Measurements from ENCODE around the gene COBLL1.
"Not testable (repeated sequence)": the region's sequence is repeated elsewhere in the genome, so short reads cannot be mapped to it uniquely, and the experiment has no call there.

COBLL1 gene

GRCh38 chr2:164717000-164717803 is 124.4 kb downstream of the COBLL1 start:
- no peak for DNase-seq (ENCODE audit: low spot score)

DNA sequence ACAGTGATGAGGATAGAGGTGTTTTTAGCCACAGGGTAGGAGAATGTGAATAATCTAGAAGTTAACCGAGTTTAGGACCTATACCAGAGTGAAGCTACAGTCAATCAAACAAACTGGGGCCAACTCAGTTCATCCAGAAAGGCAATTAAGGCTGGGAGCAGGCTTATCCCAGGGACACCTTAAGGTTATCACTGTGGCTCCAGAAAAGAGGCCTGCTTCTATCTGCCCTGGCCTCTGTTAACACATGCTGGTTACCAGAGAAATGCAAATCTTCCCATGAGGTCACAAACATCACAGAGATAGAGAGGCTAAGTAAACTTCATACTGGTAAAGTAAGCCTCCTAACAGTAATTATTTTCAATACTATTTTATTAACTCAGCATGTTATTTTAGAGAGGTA is 127.2 kb downstream of the COBLL1 start:
- DNase-seq (ENCODE audit: low spot score), result no peak

DNA sequence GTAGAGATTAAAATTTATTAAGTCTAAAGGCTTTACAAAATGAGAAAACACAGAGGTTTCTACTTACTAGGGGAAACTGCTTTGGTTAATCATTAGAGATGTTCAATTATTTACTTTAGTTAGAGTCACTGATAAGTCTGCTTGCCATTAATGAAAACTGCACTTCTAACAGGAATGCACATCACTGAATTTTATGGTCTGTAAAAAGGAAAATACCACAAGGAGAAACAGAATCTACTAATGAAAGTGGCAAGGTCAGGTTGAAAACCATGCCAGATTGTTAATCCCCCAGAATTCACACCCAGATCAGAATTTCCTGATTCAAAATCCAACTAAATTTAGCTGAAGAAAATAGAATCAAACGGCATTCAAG is 129.9 kb downstream of the COBLL1 start:
- no peak for DNase-seq (ENCODE audit: low spot score)

- DNase-seq (ENCODE audit: low spot score), result no peak
These were observed 130.5 kb downstream of the COBLL1 start for GRCh38 chr2:164710837-164711765.

GRCh38 chr2:164710252-164710836 is 131.3 kb downstream of the COBLL1 start:
- DNase-seq (ENCODE audit: low spot score), result not testable (repeated sequence)

GRCh38 chr2:164706522-164706921 is 135.1 kb downstream of the COBLL1 start:
- DNase-seq (ENCODE audit: low spot score), result peak; percentile 33

DNA sequence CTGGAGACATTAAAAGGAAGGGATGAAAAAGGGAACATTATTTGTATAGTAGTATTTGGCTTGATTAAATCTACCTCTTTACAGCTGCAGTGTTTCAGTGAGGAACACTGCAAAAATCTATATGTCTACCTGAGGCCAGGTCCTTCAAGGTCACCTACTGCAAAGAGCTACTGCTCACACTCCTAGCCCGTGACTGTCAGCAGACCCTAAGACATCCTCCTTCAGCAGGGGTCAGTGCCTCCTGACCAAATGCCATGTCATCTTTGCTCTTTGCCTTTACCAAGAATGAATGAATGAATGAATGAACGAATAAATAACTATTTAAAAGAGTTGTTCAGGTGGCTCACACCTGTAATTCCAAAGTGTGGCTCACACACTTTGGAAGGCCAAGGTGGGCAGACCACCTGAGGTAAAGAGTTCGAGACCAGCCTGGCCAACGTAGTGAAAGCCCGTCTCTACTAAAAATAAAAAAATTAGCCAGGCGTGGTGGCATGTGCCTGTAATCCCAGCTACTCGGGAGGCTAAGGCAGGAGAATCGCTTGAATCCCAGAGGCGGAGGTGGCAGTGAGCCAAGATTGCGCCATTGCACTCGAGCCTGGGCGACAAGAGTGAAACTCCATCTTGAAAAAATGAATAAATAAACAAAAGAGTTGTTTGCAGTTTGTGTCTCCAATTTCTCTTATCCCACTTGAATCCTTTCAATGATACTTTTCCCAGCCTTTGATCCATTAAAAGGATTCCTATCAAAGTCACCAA is 136.0 kb downstream of the COBLL1 start:
- no peak for DNase-seq (ENCODE audit: low spot score)

DNA sequence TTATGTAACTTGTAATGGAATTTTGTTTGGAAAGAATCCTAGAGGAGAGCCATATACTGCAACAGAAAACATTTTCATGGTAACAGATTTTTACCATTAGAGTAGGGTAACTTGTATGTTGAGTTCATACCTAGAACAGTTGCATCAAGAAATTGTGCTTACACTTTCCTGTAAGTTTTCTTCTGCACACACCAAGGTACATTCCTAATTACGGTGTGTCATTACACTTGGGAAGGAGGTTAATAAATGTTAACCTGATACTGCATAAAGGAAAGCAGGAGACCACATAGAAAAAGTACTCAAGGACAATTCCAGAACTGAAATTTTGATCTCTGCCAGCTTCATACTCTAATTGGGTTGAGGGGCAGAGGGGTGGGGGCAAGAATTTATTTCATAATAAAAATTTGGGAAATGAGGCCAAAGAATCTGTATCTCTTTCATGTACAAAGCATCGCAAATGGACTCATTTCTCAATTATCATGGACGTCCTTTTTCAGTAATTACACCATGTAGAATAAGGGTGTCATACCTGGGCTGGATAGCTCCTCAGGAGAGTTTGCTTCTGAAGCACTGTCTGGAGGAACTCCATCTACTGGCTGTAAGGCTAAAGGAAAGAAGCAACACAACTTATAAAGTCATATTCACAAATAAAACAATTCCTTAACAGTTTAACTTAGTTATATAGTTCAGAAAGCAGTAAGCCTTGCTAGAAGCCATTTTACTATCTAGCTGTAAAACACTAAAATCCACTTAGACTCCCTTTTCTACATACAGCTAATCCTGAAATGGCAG is 137.5 kb downstream of the COBLL1 start:
- DNase-seq (ENCODE audit: low spot score), result no peak

GRCh38 chr2:164701565-164701964 is 140.1 kb downstream of the COBLL1 start:
- DNase-seq (ENCODE audit: low spot score), result no peak

DNA sequence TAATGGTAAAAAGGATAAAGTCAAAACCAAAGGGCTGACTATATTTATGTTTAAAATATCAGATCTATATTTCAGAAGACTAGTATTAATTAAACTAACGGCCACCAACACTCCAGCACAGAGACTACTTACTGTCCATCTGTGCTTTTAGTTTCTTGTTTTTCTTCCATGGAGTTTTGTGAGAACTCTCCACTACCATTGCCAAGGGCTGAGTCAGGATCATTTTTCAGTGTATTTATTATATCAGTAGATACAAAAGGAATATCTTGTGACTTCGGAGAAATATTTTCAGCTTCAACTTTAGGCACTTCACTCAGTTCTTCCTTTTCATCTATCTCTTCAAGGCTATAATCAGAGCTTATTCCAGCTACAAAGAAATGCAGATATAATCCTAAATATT is 141.2 kb downstream of the COBLL1 start:
- no peak for DNase-seq (ENCODE audit: low spot score)

DNA sequence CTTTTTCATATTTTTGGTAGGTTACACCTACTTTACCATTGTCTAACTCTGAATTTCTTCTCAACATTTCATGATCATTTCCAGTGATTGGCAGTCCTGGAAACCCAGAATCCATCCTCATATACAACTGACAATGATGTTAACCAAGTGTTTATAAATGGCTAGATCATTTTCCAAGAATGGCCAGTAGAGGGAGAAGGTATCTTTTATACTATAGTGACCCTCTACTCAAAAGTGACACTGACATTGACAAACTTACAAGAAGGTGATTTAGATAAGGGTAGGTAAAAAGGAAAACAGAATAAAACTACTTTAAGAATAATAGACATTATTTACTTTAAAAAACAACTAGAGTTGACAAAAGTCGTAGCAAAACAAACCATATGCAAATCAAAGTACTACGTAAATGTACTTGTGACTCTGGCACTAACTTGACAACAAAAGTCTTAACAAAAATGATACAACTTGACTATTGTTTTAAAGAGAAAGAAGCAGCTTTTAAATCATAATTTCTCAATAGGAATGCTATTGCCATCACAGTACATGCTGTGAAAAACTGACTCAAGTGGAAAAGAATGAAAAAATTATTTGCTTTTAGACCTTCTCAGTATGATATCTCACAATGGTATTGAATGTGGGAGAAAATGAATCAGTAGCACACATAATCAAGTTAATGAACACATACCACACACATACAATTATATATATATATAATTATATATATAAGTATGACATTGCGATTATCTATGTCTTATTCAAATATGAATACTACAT is 143.7 kb downstream of the COBLL1 start:
- no peak for DNase-seq (ENCODE audit: low spot score)

GRCh38 chr2:164696634-164697033 is 145.0 kb downstream of the COBLL1 start:
- DNase-seq (ENCODE audit: low spot score), result no peak

DNA sequence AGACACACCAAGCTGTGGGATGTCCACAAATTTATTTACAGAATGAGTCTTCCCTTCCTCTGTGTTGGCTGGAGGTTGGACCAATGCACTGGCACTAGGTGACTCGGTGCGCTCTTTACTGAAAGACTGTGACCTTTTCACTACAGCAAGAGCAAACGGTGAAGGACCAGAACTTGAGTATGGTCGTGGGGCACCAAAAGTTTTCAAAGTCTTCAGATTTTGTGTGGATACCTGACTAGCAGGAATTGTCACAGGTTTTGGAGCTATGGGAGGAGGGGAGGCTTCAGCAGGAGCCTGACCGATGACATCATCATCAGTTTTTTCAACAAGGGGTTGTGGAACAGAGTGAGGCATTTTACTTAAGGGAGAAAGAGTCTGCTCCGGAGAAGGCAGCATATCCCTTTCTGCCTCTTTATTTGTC is 147.3 kb downstream of the COBLL1 start:
- no peak for DNase-seq (ENCODE audit: low spot score)

GRCh38 chr2:164693834-164694233 is 147.8 kb downstream of the COBLL1 start:
- no peak for DNase-seq (ENCODE audit: low spot score)

DNA sequence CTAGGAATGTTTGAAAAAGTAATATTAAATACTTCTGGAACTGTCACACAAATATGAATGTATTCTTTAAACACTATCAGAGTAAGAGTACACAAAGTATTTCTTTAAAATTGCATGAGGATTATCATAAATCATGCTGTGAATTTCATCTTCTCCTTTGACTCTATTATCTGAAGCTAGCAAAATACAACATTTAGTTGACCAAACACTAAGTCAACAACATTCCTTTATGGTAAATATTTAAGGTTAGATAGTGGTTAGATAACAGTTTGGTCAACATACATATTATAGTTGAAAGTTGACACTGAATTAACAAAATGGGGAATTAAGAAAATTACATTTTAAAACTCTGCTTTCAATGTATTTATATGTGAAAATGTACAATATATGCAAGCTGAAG is 148.2 kb downstream of the COBLL1 start:
- DNase-seq (ENCODE audit: low spot score), result no peak

- DNase-seq (ENCODE audit: low spot score), result no peak
These were observed 148.7 kb downstream of the COBLL1 start for GRCh38 chr2:164692958-164693357.

DNA sequence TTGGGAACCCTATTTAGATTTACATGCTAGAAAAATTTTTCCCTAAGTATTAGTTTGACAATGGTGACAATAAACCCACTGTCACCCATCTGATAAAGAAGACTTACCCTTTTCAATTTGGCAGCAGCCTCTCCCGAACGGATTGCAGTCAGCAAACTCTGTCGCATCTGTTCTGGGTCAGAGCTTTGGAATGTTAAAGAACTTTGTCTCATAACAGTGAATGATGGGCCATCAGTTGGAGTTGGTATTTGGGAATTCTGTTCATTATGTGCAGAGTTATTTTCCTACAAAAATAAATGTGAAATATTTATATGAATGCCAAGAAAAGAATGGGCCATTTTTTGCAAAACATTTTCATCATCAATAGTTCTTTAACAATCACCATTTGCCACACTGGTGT is 149.5 kb downstream of the COBLL1 start:
- peak; percentile 35 for DNase-seq (ENCODE audit: low spot score)

DNA sequence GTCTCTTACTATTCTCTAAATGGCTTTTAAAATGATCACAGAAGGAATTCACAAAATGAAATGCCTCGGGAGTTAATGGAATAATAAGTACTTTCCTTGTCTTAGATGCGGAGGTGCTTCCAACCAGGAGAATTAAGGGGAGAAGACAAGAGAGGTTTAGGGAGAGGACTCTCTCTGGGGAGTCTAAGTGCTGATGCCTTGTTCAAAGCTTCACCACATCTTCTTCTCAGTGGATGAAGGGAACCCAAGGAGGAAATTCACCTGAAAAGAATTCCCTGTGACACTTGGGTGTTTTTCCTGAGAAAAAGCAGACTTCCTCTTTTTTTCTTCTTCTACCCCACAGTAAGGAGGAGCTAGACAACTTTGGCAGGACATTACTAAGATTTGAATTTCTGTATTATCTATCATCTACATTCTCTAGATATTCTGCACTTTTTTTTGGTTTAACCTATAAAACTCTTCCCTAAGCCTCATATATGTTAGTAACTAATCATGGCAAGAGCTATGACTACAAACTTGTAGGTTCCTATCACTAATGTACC is 150.2 kb downstream of the COBLL1 start:
- no peak for DNase-seq (ENCODE audit: low spot score)

DNA sequence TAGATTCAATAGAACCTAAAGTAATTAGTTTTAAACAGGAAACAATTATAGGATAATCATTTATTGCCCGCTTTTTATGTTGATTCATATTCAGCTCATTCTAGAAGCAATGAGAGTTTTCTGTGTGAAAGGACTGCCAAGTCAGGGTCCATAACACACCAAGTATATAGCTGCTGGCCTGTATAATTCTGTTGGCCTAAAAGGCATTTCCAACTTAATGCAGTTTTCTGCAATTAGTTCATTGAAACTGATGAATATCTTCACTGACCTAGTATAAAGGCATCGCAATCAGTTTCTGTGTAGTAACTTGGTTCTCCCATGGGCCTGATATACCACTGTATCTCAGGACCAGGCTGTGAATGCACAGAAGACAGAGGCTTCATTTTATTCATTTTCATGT is 151.3 kb downstream of the COBLL1 start:
- no peak for DNase-seq (ENCODE audit: low spot score)

DNA sequence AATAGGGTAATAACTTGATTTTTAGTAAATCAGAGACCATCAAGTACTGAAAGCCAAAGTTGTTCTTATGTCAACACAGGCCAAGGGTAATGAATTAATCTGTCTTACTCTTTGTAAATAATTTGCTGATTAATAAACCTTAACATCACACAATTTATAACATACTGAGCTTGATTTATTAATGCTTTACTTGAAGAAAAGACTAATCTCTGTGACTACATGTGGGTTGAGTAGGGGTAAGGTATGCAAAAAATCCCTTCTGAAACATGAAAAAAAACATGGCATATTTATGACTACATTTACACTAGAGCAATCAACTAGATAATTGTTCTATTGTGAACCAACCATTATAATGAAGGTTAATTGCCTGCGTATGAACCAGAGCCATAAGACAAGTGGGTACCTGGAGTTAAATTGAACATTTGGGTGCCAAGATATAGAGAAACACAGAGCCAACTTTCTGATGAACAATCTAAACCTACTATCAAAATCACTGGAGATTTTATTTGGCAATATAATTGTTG is 152.7 kb downstream of the COBLL1 start:
- DNase-seq (ENCODE audit: low spot score), result no peak
